Astrocyte (in vitro differentiated cells and primary cell): ENCODE results near the gene ANXA7. TPM values are rescaled to one million over a fixed set of nuclear protein-coding genes. Genes with fewer than 3 reads are reported as not detected.

ENCODE experiments used
- DNase-seq: peaks from one replicate; pipeline ENCODE4 v3.0.0-alpha.2; 2010; ENCODE audit warnings: low read depth
- FAIRE-seq: peaks from 2 replicates; lab custom pipeline; 2011; peaks lifted over from hg19 to GRCh38; lab: Jason Lieb, UNC
- H2AFZ ChIP-seq: 2 replicates; pipeline ENCODE4 v1.6.0; 2012; ENCODE audit warnings: low read depth, low read length, inconsistent platforms
- H3K27ac ChIP-seq: 2 replicates; pipeline ENCODE4 v1.5.1; 2011; ENCODE audit warnings: low read depth, low read length, inconsistent platforms
- H3K27me3 ChIP-seq: 2 replicates; pipeline ENCODE4 v1.6.0; 2011; ENCODE audit warnings: low read length, inconsistent platforms; ENCODE audit not compliant: insufficient read depth
- H3K36me3 ChIP-seq: 2 replicates; pipeline ENCODE4 v1.5.1; 2011; ENCODE audit warnings: low read length, inconsistent platforms; ENCODE audit not compliant: insufficient read depth
- H3K4me1 ChIP-seq: 2 replicates; pipeline ENCODE4 v1.5.1; 2011; ENCODE audit warnings: low read length, inconsistent platforms; ENCODE audit not compliant: insufficient read depth
- H3K4me2 ChIP-seq: 2 replicates; pipeline ENCODE4 v1.6.0; 2012; ENCODE audit warnings: low read length, inconsistent platforms
- H3K4me3 ChIP-seq: 2 replicates; pipeline ENCODE4 v1.5.1; 2011; ENCODE audit warnings: low read depth, mild to moderate bottlenecking, low read length, inconsistent platforms; ENCODE audit not compliant: insufficient read depth
- H3K79me2 ChIP-seq: 2 replicates; pipeline ENCODE4 v1.6.0; 2012; ENCODE audit warnings: mild to moderate bottlenecking, low read length, inconsistent platforms; ENCODE audit not compliant: insufficient read depth
- H3K9ac ChIP-seq: 2 replicates; pipeline ENCODE4 v1.6.0; 2012; ENCODE audit warnings: mild to moderate bottlenecking, low read length, inconsistent platforms
- H3K9me3 ChIP-seq: 2 replicates; pipeline ENCODE4 v1.5.1; 2012; ENCODE audit warnings: low read depth, mild to moderate bottlenecking, low read length, inconsistent platforms; ENCODE audit not compliant: insufficient read depth
- H4K20me1 ChIP-seq: 2 replicates; pipeline ENCODE4 v1.6.0; 2012; ENCODE audit warnings: low read length, inconsistent platforms; ENCODE audit not compliant: insufficient read depth
- H3K27ac Mint-ChIP-seq: one replicate; pipeline ENCODE4 v1.8.0; 2021; ENCODE audit warnings: mild to moderate bottlenecking, mixed read lengths; ENCODE audit not compliant: unreplicated experiment
- H3K27me3 Mint-ChIP-seq: one replicate; pipeline ENCODE4 v1.8.0; 2021; ENCODE audit warnings: low read depth, mixed read lengths; ENCODE audit not compliant: unreplicated experiment
- H3K36me3 Mint-ChIP-seq: one replicate; pipeline ENCODE4 v1.8.0; 2021; ENCODE audit warnings: low read depth, mixed read lengths; ENCODE audit not compliant: unreplicated experiment
- H3K4me1 Mint-ChIP-seq: one replicate; pipeline ENCODE4 v1.8.0; 2021; ENCODE audit warnings: low read depth, mixed read lengths; ENCODE audit not compliant: unreplicated experiment
- H3K4me3 Mint-ChIP-seq: one replicate; pipeline ENCODE4 v1.8.0; 2021; ENCODE audit warnings: mild to moderate bottlenecking, moderate library complexity, mixed read lengths; ENCODE audit not compliant: unreplicated experiment
- H3K9me3 Mint-ChIP-seq: one replicate; pipeline ENCODE4 v1.8.0; 2021; ENCODE audit warnings: mild to moderate bottlenecking, mixed read lengths; ENCODE audit not compliant: unreplicated experiment
- EZH2 ChIP-seq: IDR thresholded peaks from 2 replicates; pipeline ENCODE4 v1.6.1; 2012; ENCODE audit warnings: mild to moderate bottlenecking, low read length, inconsistent platforms; ENCODE audit not compliant: insufficient read depth
- total RNA-seq: library from RNA; stranded (reverse); gene quantifications from 2 replicates; pipeline ENCODE4 v1.2.1, GENCODE V29; 2021
- TF ChIP-seq, protein P1 (sequence below): IDR thresholded peaks from 2 replicates; pipeline ENCODE4 v1.5.1; 2011; ENCODE audit warnings: low read depth, mild to moderate bottlenecking, inconsistent platforms, low read length, moderate library complexity; ENCODE audit not compliant: insufficient read depth

The ANXA7 gene
- total RNA-seq, 1 donor from 2014 or later, result 79.6 TPM

DNA sequence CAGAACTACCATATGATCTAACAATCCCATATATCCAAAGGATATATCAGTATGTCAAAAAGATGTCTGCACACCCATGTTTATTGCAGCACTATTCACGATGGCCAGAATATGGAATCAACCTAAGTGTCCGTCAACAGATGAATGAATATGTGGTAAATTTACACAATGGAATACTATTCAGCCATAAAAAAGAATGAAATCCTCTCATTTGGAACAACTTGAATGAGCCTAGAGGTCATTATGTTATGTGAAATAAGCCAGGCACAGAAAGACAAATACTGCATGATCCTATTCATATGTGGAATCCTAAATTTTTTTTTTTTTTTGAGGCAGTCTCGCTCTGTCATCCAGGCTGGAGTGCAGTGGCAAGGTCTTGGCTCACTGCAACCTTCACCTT is 48.9 kb downstream of the ANXA7 start:
- FAIRE-seq (no peak), DNase-seq (no peak)
- Histone ChIP-seq H2AFZ (no peak overlapping the region), H3K27me3 (no peaks in the 10 kb centered on the region), H3K9ac (no peak overlapping the region), H3K4me1 (no peaks in the 10 kb centered on the region), H3K27ac (no peak overlapping the region), H4K20me1 (no peaks in the 10 kb centered on the region), H3K36me3 (peaks cover 21% of the 10 kb centered on the region), H3K4me3 (no peak overlapping the region), H3K79me2 (no peaks in the 10 kb centered on the region), H3K4me2 (no peak overlapping the region), H3K9me3 (no peaks in the 10 kb centered on the region)
- H3K27ac Mint-ChIP-seq, result no peak overlapping the region
- H3K9me3 Mint-ChIP-seq, result no peaks in the 10 kb centered on the region
- no peaks in the 10 kb centered on the region for H3K27me3 Mint-ChIP-seq
- TF ChIP-seq, protein P1, sequence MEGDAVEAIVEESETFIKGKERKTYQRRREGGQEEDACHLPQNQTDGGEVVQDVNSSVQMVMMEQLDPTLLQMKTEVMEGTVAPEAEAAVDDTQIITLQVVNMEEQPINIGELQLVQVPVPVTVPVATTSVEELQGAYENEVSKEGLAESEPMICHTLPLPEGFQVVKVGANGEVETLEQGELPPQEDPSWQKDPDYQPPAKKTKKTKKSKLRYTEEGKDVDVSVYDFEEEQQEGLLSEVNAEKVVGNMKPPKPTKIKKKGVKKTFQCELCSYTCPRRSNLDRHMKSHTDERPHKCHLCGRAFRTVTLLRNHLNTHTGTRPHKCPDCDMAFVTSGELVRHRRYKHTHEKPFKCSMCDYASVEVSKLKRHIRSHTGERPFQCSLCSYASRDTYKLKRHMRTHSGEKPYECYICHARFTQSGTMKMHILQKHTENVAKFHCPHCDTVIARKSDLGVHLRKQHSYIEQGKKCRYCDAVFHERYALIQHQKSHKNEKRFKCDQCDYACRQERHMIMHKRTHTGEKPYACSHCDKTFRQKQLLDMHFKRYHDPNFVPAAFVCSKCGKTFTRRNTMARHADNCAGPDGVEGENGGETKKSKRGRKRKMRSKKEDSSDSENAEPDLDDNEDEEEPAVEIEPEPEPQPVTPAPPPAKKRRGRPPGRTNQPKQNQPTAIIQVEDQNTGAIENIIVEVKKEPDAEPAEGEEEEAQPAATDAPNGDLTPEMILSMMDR, result no peak
- TF ChIP-seq EZH2, result no peak
- peaks cover 15% of the 10 kb centered on the region for H3K36me3 Mint-ChIP-seq
- H3K4me1 Mint-ChIP-seq, result no peaks in the 10 kb centered on the region
- H3K4me3 Mint-ChIP-seq, result no peak overlapping the region

DNA sequence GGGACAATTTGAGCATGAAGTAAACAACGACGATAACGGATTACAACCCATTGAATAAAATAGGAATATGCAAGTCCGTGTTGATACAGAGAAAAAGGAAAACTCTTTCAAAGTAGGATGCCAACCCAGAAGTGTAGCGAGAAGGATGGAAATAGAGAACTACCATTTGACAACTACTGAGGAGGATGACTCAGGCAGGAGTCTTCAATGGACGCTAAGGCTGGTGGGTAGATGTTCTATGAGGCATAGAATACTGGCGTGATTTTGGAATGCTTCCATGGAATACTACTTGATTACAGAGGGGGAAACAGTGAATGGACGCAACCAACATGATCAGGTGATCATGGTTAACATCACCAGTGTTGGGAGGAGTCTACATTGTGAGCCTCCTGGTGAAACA is 54.4 kb downstream of the ANXA7 start:
- Mint-ChIP-seq H3K4me3 (peak overlapping the region; percentile 96), H3K9me3 (no peaks in the 10 kb centered on the region), H3K36me3 (peaks cover 3% of the 10 kb centered on the region), H3K27me3 (peaks cover 7% of the 10 kb centered on the region), H3K27ac (no peak overlapping the region), H3K4me1 (no peaks in the 10 kb centered on the region)
- H3K36me3 ChIP-seq, result no peaks in the 10 kb centered on the region
- no peaks in the 10 kb centered on the region for H3K79me2 ChIP-seq
- peak overlapping the region; percentile 88 for H3K4me2 ChIP-seq
- DNase-seq (no peak), FAIRE-seq (no peak)
- no peak overlapping the region for H3K4me3 ChIP-seq
- H3K4me1 ChIP-seq, result peaks cover 5% of the 10 kb centered on the region
- TF ChIP-seq EZH2, result no peak
- TF ChIP-seq, protein P1, result no peak
- H2AFZ ChIP-seq, result peak overlapping the region; percentile 90
- no peaks in the 10 kb centered on the region for H4K20me1 ChIP-seq
- H3K27ac ChIP-seq, result no peak overlapping the region
- no peak overlapping the region for H3K9ac ChIP-seq
- peaks cover 3% of the 10 kb centered on the region for H3K27me3 ChIP-seq
- no peaks in the 10 kb centered on the region for H3K9me3 ChIP-seq
